ENCODE data around the gene NELL1.
"Not testable (repeated sequence)": the region's sequence is repeated elsewhere in the genome, so short reads cannot be mapped to it uniquely, and the experiment has no call there.

The NELL1 gene

GRCh38 chr11:20771681-20772080 lies 102.3 kb downstream of the NELL1 start:
- DNase-seq, result no peak

GRCh38 chr11:20775331-20775730 lies 105.9 kb downstream of the NELL1 start:
- no peak for DNase-seq

GRCh38 chr11:20782775-20783174 lies 113.4 kb downstream of the NELL1 start:
- DNase-seq, result no peak

- no peak for DNase-seq
Observed at GRCh38 chr11:20783220-20783619, 113.8 kb downstream of the NELL1 start.

- no peak for DNase-seq
Observed at GRCh38 chr11:20790622-20791021, 121.2 kb downstream of the NELL1 start.

- DNase-seq, result no peak
Observed at GRCh38 chr11:20795005-20795404, 125.6 kb downstream of the NELL1 start.

- DNase-seq, result no peak
Observed at GRCh38 chr11:20808328-20808727, 138.9 kb downstream of the NELL1 start.

- DNase-seq, result no peak
Observed at GRCh38 chr11:20821046-20821445, 151.7 kb downstream of the NELL1 start.

GRCh38 chr11:20821470-20821869 lies 152.1 kb downstream of the NELL1 start:
- DNase-seq, result no peak

GRCh38 chr11:20824773-20825172 lies 155.4 kb downstream of the NELL1 start:
- no peak for DNase-seq

GRCh38 chr11:20835561-20835960 lies 166.2 kb downstream of the NELL1 start:
- no peak for DNase-seq

GRCh38 chr11:20839231-20839630 lies 169.8 kb downstream of the NELL1 start:
- DNase-seq, result no peak

GRCh38 chr11:20840341-20840740 lies 171.0 kb downstream of the NELL1 start:
- no peak for DNase-seq

- DNase-seq, result no peak
Observed at GRCh38 chr11:20844216-20844615, 174.8 kb downstream of the NELL1 start.

- DNase-seq, result no peak
Observed at GRCh38 chr11:20844630-20845029, 175.2 kb downstream of the NELL1 start.

- DNase-seq, result no peak
Observed at GRCh38 chr11:20854215-20854955, 185.0 kb downstream of the NELL1 start.

- DNase-seq, result no peak
Observed at GRCh38 chr11:20861322-20861721, 191.9 kb downstream of the NELL1 start.

- not testable (repeated sequence) for DNase-seq
Observed at GRCh38 chr11:20862263-20862662, 192.9 kb downstream of the NELL1 start.

- DNase-seq, result no peak
Observed at GRCh38 chr11:20864628-20865027, 195.2 kb downstream of the NELL1 start.

GRCh38 chr11:20865161-20865560 lies 195.8 kb downstream of the NELL1 start:
- no peak for DNase-seq

- DNase-seq, result no peak
Observed at GRCh38 chr11:20869123-20869522, 199.7 kb downstream of the NELL1 start.

- DNase-seq, result peak in 1 of 2 experiments; percentile 9
Observed at GRCh38 chr11:20873054-20873453, 203.7 kb downstream of the NELL1 start.

- no peak for DNase-seq
Observed at GRCh38 chr11:20874358-20874757, 205.0 kb downstream of the NELL1 start.

GRCh38 chr11:20875889-20876288 lies 206.5 kb downstream of the NELL1 start:
- DNase-seq, result no peak

GRCh38 chr11:20876738-20877137 lies 207.4 kb downstream of the NELL1 start:
- no peak for DNase-seq
